Keratinocyte (primary cell): ENCODE data around the gene SOX8. TPM values are rescaled to one million over a fixed set of nuclear protein-coding genes. Genes with fewer than 3 reads are reported as not detected.

Experiments
- DNase-seq: peaks from one replicate; pipeline ENCODE4 v3.0.0-alpha.2; 2011; ENCODE audit warnings: low read depth, missing footprints, low spot score
- FAIRE-seq: peaks from 2 replicates; lab custom pipeline; 2011; peaks lifted over from hg19 to GRCh38; lab: Jason Lieb, UNC
- H2AFZ ChIP-seq: 2 replicates; pipeline ENCODE4 v1.6.0; 2012; ENCODE audit warnings: low read length, control low read depth, inconsistent platforms; ENCODE audit not compliant: control insufficient read depth
- H3K27ac ChIP-seq: 2 replicates; pipeline ENCODE4 v1.5.1; 2011; ENCODE audit warnings: low read length; ENCODE audit not compliant: control insufficient read depth, insufficient read depth
- H3K27me3 ChIP-seq: 3 replicates; pipeline ENCODE4 v1.6.0; 2011; ENCODE audit warnings: low read length; ENCODE audit not compliant: control insufficient read depth, insufficient read depth; ENCODE audit errors: extremely low read depth
- H3K36me3 ChIP-seq, 2 experiments: 2 replicates in 1 of 2; 3 replicates in 1 of 2; pipeline ENCODE4 v1.5.1; 2011; ENCODE audit warnings: low read length in 2 of 2, mild to moderate bottlenecking in 1 of 2; ENCODE audit not compliant: control insufficient read depth in 2 of 2, insufficient read depth in 2 of 2; ENCODE audit errors: extremely low read depth in 1 of 2
- H3K4me1 ChIP-seq: 3 replicates; pipeline ENCODE4 v1.5.1; 2011; ENCODE audit warnings: low read length; ENCODE audit not compliant: control insufficient read depth, insufficient read depth; ENCODE audit errors: extremely low read depth
- H3K4me2 ChIP-seq: 3 replicates; pipeline ENCODE4 v1.6.0; 2011; ENCODE audit warnings: low read depth, low read length; ENCODE audit not compliant: control insufficient read depth, insufficient read depth; ENCODE audit errors: extremely low read depth
- H3K4me3 ChIP-seq, 3 experiments: fragments of 200-600 bp in 1 of 3; sonication (generic) in 1 of 3; 2 replicates in 2 of 3; 3 replicates in 1 of 3; pipeline ENCODE4 v1.5.1; 2011 to 2016; ENCODE audit warnings: low read length in 3 of 3, mild to moderate bottlenecking in 3 of 3, control low read depth in 2 of 3, inconsistent platforms in 1 of 3, low read depth in 1 of 3, mixed read lengths in 1 of 3, mixed run types in 1 of 3, moderate library complexity in 1 of 3; ENCODE audit not compliant: control insufficient read depth in 2 of 3, insufficient read depth in 2 of 3; ENCODE audit errors: extremely low read depth in 1 of 3
- H3K79me2 ChIP-seq: 2 replicates; pipeline ENCODE4 v1.6.0; 2012; ENCODE audit warnings: low read length; ENCODE audit not compliant: control insufficient read depth, insufficient read depth
- H3K9ac ChIP-seq: 3 replicates; pipeline ENCODE4 v1.6.0; 2011; ENCODE audit warnings: low read length; ENCODE audit not compliant: control insufficient read depth, insufficient read depth; ENCODE audit errors: extremely low read depth
- H3K9me1 ChIP-seq: 3 replicates; pipeline ENCODE4 v1.6.0; 2011; ENCODE audit warnings: low read length; ENCODE audit not compliant: control insufficient read depth, insufficient read depth; ENCODE audit errors: extremely low read depth
- H3K9me3 ChIP-seq: 2 replicates; pipeline ENCODE4 v1.5.1; 2012; ENCODE audit warnings: low read depth, low read length; ENCODE audit not compliant: control insufficient read depth
- H4K20me1 ChIP-seq: 3 replicates; pipeline ENCODE4 v1.6.0; 2011; ENCODE audit warnings: low read length; ENCODE audit not compliant: control insufficient read depth, insufficient read depth; ENCODE audit errors: extremely low read depth
- EZH2 ChIP-seq: IDR thresholded peaks from one replicate; pipeline ENCODE4 v1.6.1; 2012; ENCODE audit warnings: inconsistent platforms, mild to moderate bottlenecking, low read length, moderate library complexity
- dilution Hi-C: fragments of 300-500 bp; cut with MboI; formaldehyde crosslinking; loops from one replicate; pipeline ENCODE4 v1.7.0; 2020; ENCODE audit warnings: low sequenced_read_pairs; ENCODE audit not compliant: extremely low pct_ligation_motif_present
- polyA minus RNA-seq, 3 experiments: library from RNA; depleted of rRNA, polyadenylated mRNA; stranded (reverse); fragments of >200 nt; gene quantifications; 1 replicate in 1 of 3; 2 replicates in 1 of 3; 3 replicates in 1 of 3; pipeline ENCODE4 v1.2.3, GENCODE V29; 2011
- polyA plus RNA-seq, 5 experiments: library from polyadenylated mRNA; depleted of rRNA in 3 of 5; stranded (reverse) in 3 of 5; stranded (forward) in 1 of 5; unstranded in 1 of 5; fragments of >200 nt; gene quantifications; 1 replicate in 1 of 5; 2 replicates in 3 of 5; 3 replicates in 1 of 5; pipeline versions ENCODE4 v1.2.1 to v1.2.3, GENCODE V29; 2011 to 2012; ENCODE audit warnings: missing spikeins in 2 of 5, low read depth in 1 of 5, low replicate concordance in 1 of 5
- TF ChIP-seq, protein P1 (sequence below), 3 experiments: IDR thresholded peaks in 1 of 3; conservative IDR thresholded peaks in 1 of 3; optimal IDR thresholded peaks in 1 of 3; 2 replicates in 2 of 3; 3 replicates in 1 of 3; pipeline versions ENCODE3 to v1.5.1; 2011; ENCODE audit warnings: low read length in 3 of 3, mild to moderate bottlenecking in 3 of 3, moderate library complexity in 2 of 3, control low read depth in 1 of 3, inconsistent platforms in 1 of 3; ENCODE audit not compliant: insufficient read depth in 2 of 3; ENCODE audit errors: extremely low read depth in 1 of 3

SOX8 gene
- polyA plus RNA-seq (0.03 to 0.09 TPM in 2 of 3 replicates, not detected in the other), polyA minus RNA-seq (not detected in 3 replicates)
- polyA plus RNA-seq (2011; ENCODE audit: low read depth), result 0.24 TPM
- 0.03 and 0.05 TPM in 2 replicates for polyA plus RNA-seq (2011; cell fraction: cytosol; rRNA removed)
- polyA plus RNA-seq (2011; cell fraction: nucleus; rRNA removed), result 0.13 and 0.39 TPM in 2 replicates
- polyA plus RNA-seq (2012; ENCODE audit: low replicate concordance), result 0.25 TPM in 1 of 2 replicates, not detected in the other
- not detected for polyA minus RNA-seq (2011; cell fraction: cytosol; rRNA and poly(A)+ RNA removed)
- not detected in 2 replicates for polyA minus RNA-seq (2011; cell fraction: nucleus; rRNA and poly(A)+ RNA removed)

DNA sequence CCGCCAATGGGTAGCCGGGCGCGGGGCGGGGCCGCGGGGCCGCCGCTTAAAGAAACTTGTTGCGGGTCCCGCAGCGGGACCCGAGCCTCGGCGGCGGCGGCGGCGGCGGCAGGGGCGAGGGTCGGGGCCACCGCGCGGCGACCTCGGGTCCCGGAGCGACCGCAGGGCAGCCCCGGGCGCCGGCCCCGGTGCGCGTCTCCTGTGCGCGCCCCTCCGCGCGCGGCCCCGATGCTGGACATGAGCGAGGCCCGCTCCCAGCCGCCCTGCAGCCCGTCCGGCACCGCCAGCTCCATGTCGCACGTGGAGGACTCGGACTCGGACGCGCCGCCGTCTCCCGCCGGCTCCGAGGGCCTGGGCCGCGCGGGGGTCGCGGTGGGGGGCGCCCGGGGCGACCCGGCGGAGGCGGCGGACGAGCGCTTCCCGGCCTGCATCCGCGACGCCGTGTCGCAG is at the start of gene SOX8:
TSS of gene SOX8 (plus strand) at position 76 of the 450 bp plus-strand sequence. CDS start at position 229, 153 bp downstream.
- dilution Hi-C loops, result no loop called here
- Histone ChIP-seq H2AFZ (no peak within 1 kb of the TSS), H3K9me1 (no peaks in the 10 kb centered on the region), H3K36me3 (no peaks in the 10 kb centered on the region), H3K4me3 (peak within 1 kb of the TSS in 1 of 3 experiments; percentile 20), H3K27me3 (peaks cover 66% of the 10 kb centered on the region), H3K27ac (no peak within 1 kb of the TSS), H3K79me2 (no peaks in the 10 kb centered on the region), H3K4me2 (no peak within 1 kb of the TSS), H3K9me3 (no peaks in the 10 kb centered on the region), H3K9ac (no peak within 1 kb of the TSS), H4K20me1 (no peaks in the 10 kb centered on the region), H3K4me1 (no peaks in the 10 kb centered on the region)
- FAIRE-seq (no peak), DNase-seq (no peak)
- TF ChIP-seq, protein P1, sequence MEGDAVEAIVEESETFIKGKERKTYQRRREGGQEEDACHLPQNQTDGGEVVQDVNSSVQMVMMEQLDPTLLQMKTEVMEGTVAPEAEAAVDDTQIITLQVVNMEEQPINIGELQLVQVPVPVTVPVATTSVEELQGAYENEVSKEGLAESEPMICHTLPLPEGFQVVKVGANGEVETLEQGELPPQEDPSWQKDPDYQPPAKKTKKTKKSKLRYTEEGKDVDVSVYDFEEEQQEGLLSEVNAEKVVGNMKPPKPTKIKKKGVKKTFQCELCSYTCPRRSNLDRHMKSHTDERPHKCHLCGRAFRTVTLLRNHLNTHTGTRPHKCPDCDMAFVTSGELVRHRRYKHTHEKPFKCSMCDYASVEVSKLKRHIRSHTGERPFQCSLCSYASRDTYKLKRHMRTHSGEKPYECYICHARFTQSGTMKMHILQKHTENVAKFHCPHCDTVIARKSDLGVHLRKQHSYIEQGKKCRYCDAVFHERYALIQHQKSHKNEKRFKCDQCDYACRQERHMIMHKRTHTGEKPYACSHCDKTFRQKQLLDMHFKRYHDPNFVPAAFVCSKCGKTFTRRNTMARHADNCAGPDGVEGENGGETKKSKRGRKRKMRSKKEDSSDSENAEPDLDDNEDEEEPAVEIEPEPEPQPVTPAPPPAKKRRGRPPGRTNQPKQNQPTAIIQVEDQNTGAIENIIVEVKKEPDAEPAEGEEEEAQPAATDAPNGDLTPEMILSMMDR (optimal IDR thresholded peaks at IDR 0.05 in 1 of 3, IDR thresholded peaks at IDR 0.05 in 1 of 3, conservative IDR thresholded peaks at IDR 0.05 in 1 of 3; ENCODE audit: extremely low read depth in 1 of 3, insufficient read depth in 2 of 3, low read length in 3 of 3), result no peak
- TF ChIP-seq EZH2, result no peak

DNA sequence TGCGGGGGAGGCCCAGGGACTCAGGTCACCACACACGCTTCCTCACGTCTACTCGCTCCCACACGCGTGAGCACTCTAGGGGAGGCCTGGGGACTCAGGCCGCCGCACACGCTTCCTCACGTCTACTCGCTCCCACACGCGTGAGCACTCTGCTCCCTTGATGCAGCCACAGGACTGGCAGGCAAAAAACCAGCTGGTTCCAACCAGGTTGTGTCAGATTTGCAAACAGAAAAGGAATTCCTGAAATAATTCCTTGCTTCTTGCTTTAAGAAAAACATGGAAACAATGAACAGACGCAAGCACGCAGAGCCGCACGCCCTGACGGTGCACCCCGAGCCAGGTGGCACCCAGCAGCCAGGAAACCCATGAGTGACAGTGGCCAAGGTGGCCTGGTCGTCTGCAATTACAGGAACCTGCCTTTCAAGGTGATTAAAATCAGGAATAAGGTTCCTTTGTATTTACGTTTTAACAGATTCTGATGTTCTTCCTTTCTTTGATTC is 48.7 kb upstream of the SOX8 start:
- no peaks in the 10 kb centered on the region for H3K9me1 ChIP-seq
- dilution Hi-C loops, result no loop called here
- peaks cover 1% of the 10 kb centered on the region for H3K9me3 ChIP-seq
- H3K36me3 ChIP-seq, result no peaks in the 10 kb centered on the region
- DNase-seq (no peak), FAIRE-seq (no peak)
- no peaks in the 10 kb centered on the region for H3K27me3 ChIP-seq
- H3K4me3 ChIP-seq, result no peak overlapping the region
- H3K4me2 ChIP-seq, result no peak overlapping the region
- H4K20me1 ChIP-seq, result no peaks in the 10 kb centered on the region
- H3K9ac ChIP-seq, result no peak overlapping the region
- no peaks in the 10 kb centered on the region for H3K79me2 ChIP-seq
- no peak overlapping the region for H3K27ac ChIP-seq
- no peak overlapping the region for H2AFZ ChIP-seq
- no peaks in the 10 kb centered on the region for H3K4me1 ChIP-seq
- no peak for TF ChIP-seq EZH2
